Superior temporal gyrus (tissue), 1 donor: ENCODE measurements around the gene TAC3.
"Not testable (repeated sequence)": the region's sequence is repeated elsewhere in the genome, so short reads cannot be mapped to it uniquely, and the experiment has no call there.

Experiments used
- DNase-seq: peaks from one replicate; pipeline ENCODE4 v3.0.0-alpha.2; 2016; ENCODE audit errors: extremely low spot score

TAC3 gene

DNA sequence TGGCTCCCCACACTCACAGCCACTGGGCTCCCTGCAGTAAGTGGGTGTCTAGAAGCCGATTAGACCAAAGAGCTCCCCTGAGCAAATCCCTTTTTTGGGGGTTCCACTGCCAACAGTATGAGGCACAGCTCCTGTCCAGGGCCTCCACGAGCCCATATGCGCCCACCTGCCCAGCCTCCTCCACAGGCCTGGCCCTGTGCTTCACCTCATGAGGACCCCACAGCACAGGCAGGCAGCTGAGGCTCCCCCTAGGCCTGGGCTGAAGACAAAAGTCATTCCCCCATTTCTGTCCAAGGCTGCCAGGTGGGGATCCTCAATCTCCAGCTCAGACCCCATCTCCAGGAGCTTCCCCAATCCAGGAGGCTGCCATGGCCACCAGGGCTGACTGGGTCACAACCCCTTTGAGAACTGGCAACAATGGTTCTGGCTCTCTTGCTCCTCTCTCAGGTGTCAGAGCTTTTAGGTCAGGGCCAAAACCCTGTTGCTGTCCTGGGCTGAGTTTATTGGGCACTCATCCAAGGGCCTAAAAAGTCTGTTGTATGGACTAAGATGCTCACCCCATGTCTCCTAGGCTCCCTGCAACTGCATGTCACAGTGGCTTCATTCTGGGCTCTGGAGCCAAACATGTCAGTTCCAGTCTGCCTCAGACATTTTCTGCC, 33.6 kb downstream of the TAC3 start:
- DNase-seq: not testable (repeated sequence)

- DNase-seq: no peak
These were observed 35.3 kb downstream of the TAC3 start for GRCh38 chr12:56980941-56981530.

- DNase-seq: no peak
These were observed 36.1 kb downstream of the TAC3 start for GRCh38 chr12:56980268-56980667.

DNA sequence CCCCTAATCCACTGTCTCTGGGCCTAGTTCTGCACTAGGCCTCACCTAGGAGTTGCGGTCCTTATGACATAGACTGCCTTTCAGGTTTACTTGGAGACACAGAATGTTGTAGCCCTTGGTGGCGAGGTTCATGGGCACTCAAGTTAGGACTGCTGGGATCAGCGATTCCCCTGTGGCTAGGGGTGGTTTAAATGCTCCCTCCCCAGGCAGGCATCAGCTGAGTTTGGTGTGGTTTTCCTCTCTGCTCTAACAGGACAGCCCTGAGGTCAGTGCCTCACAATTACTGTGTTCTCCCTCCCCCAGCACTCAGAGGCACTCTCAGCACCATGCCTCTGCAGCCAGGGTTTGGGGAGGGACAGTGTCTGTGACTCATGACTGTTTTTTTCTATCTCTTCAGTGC, 36.7 kb downstream of the TAC3 start:
- DNase-seq: no peak

DNA sequence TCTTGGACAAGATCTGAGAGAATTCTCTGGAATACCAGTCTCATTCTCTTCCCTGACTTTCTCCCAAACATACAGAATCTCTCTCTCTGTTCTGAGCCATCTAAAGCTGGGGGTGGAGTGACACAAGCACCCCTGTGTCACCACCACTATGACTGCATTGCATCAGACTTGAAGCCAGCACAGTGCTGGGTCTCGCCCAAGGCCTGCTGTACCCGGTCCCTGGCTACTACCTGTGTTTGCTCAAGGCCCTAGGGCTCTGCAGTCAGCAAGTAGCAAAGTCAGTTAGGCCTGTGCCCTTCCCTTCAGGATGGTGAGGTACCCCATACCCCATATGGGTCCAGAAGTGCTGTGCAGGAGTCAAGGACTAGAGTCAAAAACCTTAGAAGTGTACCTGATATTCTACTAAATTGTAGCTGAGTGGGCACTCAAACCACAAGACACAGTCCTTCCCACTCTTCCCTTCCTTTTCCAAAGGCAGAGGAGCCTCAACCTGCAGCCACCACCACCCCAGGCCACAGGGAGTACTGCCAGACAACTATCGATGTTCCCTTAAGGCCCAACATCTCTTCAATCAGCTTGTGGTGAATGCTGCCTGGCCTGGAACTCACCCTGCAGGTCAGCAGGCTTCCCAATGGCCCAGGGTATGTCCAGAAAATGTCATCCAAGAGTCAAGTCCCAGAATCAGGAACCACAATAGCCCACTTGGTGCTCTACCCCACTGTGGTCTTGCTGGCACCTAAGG, 37.8 kb downstream of the TAC3 start:
- DNase-seq: no peak

GRCh38 chr12:56977361-56977760, 39.0 kb downstream of the TAC3 start:
- not testable (repeated sequence) for DNase-seq

DNA sequence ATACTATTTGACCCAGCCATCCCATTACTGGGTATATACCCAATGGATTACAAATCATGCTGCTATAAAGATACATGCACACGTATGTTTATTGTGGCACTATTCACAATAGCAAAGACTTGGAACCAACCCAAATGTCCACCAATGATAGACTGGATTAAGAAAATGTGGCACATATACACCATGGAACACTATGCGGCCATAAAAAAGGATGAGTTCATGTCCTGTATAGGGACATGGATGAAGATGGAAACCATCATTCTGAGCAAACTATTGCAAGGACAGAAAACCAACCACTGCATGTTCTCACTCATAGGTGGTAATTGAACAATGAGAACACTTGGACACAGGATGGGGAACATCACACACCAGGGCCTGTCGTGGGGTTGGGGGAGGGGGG, 42.1 kb downstream of the TAC3 start:
- DNase-seq: not testable (repeated sequence)

DNA sequence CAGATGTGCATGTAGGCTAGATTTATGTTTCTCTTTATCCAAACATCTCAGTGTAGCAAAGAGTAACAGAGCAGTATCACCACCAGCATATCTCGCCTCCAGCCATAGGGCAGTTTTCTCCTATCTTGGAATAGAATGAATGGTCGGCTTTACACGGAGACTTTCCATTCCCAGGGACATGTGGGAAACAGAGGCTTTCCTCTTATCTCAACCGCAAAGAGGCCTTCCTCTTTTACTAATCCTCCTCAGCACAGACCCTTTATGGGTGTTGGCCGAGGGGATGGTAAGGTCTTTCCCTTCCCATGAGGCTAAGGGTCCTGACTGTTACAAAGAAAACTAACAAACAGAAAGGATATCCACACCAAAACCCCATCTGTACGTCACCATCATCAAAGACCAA, 47.4 kb downstream of the TAC3 start:
- DNase-seq: not testable (repeated sequence)

DNA sequence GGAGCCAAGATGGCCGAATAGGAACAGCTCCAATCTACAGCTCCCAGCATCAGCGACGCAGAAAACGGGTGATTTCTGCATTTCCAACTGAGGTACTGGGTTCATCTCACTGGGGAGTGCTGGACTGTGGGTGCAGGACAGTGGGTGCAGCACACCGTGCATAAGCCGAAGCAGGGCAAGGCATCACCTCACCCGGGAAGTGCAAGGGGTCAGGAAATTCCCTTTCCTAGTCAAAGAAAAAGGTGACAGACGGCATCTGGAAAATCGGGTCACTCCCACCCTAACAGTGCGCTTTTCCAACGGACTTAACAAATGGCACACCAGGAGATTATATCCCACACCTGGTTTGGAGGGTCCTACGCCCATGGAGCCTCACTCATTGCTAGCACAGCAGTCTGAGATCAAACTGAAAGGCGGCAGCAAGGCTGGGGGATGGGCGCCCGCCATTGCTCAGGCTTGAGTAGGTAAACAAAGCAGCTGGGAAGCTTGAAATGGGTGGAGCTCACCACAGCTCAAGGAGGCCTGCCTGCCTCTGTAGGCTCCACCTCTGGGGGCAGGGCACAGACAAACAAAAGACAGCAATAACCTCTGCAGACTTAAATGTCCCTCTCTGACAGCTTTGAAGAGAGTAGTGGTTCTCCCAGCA, 50.2 kb downstream of the TAC3 start:
- DNase-seq: not testable (repeated sequence)

GRCh38 chr12:56965124-56965523, 51.2 kb downstream of the TAC3 start:
- not testable (repeated sequence) for DNase-seq

GRCh38 chr12:56963557-56963956, 52.8 kb downstream of the TAC3 start:
- DNase-seq: not testable (repeated sequence)

GRCh38 chr12:56962247-56962646, 54.1 kb downstream of the TAC3 start:
- not testable (repeated sequence) for DNase-seq
